ENCODE measurements around the gene MYO1H.

The MYO1H gene

DNA sequence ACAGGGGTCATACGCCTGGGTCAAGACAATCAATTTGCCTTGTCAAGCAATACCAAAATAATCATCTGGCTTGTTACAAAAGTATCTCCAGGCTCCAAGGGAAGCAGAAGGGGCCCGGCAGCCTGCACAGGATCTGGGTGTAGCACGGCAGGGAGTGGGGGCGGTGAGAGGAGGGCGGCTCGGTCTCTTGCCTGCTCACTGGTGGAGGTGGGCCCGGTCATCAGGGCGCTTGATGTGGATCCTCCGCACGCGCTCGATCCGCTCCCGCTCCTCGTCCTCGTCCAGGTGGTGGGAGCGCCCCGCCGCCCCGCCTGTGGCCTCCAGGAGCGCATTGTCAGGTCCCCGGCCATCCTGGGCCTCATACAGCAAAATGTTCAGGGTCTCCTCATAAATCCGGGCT lies 103.7 kb downstream of the MYO1H start:
- Histone ChIP-seq H3K9me3 (ENCODE audit: control insufficient read depth, insufficient read depth, low read depth, low read length) (no peaks in the 10 kb centered on the region), H3K4me3 (ENCODE audit: low read depth, low read length) (no peak overlapping the region), H3K36me3 (ENCODE audit: control insufficient read depth in 2 of 2, insufficient read depth in 1 of 2, low read length in 2 of 2) (peaks cover 26 to 87% of the 10 kb centered on the region in 2 experiments), H3K4me1 (ENCODE audit: control insufficient read depth, insufficient read depth, low read length) (no peaks in the 10 kb centered on the region), H3K27ac (ENCODE audit: extremely low read depth, low read depth, low read length) (no peak overlapping the region)
- ChIA-PET CTCF (interaction anchor here (1.1 to 2.8 kb wide), 2 partner anchors 18 to 23 kb away, joined by 6 to 10 read pairs; no protein-coding TSS in a partner anchor), POLR2A (interaction anchor here (0.6 kb wide), 1 partner anchor 614 kb away, joined by 3 read pairs; no protein-coding TSS in a partner anchor)
- TF ChIP-seq, protein P1, sequence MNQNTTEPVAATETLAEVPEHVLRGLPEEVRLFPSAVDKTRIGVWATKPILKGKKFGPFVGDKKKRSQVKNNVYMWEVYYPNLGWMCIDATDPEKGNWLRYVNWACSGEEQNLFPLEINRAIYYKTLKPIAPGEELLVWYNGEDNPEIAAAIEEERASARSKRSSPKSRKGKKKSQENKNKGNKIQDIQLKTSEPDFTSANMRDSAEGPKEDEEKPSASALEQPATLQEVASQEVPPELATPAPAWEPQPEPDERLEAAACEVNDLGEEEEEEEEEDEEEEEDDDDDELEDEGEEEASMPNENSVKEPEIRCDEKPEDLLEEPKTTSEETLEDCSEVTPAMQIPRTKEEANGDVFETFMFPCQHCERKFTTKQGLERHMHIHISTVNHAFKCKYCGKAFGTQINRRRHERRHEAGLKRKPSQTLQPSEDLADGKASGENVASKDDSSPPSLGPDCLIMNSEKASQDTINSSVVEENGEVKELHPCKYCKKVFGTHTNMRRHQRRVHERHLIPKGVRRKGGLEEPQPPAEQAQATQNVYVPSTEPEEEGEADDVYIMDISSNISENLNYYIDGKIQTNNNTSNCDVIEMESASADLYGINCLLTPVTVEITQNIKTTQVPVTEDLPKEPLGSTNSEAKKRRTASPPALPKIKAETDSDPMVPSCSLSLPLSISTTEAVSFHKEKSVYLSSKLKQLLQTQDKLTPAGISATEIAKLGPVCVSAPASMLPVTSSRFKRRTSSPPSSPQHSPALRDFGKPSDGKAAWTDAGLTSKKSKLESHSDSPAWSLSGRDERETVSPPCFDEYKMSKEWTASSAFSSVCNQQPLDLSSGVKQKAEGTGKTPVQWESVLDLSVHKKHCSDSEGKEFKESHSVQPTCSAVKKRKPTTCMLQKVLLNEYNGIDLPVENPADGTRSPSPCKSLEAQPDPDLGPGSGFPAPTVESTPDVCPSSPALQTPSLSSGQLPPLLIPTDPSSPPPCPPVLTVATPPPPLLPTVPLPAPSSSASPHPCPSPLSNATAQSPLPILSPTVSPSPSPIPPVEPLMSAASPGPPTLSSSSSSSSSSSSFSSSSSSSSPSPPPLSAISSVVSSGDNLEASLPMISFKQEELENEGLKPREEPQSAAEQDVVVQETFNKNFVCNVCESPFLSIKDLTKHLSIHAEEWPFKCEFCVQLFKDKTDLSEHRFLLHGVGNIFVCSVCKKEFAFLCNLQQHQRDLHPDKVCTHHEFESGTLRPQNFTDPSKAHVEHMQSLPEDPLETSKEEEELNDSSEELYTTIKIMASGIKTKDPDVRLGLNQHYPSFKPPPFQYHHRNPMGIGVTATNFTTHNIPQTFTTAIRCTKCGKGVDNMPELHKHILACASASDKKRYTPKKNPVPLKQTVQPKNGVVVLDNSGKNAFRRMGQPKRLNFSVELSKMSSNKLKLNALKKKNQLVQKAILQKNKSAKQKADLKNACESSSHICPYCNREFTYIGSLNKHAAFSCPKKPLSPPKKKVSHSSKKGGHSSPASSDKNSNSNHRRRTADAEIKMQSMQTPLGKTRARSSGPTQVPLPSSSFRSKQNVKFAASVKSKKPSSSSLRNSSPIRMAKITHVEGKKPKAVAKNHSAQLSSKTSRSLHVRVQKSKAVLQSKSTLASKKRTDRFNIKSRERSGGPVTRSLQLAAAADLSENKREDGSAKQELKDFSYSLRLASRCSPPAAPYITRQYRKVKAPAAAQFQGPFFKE (tag by site-specific recombination; IDR thresholded peaks at IDR 0.05; ENCODE audit: borderline replicate concordance) = no peak
- TF ChIP-seq ZNF76 (tag by site-specific recombination; IDR thresholded peaks at IDR 0.05; ENCODE audit: borderline replicate concordance, low read depth) = no peak

DNA sequence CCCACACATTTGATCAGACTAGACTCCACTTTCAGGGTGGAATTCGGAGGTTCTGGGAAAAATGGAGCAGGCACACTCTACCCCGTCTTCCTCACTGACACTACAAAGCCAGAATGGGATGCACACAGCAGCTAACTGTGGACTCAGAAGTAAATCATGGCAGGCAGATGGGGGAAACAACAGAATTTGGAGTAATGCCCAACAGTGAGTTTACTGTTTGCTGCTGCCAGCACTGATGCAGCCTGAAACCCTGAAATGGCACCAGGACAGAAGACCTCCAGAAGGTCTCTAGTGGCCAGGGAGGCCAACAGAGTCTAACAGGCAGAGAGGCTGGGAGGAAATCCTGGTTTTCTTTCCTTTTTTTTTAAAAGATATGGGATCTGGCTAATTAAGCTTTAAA lies 104.8 kb downstream of the MYO1H start:
- Histone ChIP-seq H3K4me3 (ENCODE audit: low read depth, low read length) (no peak overlapping the region), H3K9me3 (ENCODE audit: control insufficient read depth, insufficient read depth, low read depth, low read length) (no peaks in the 10 kb centered on the region), H3K4me1 (ENCODE audit: control insufficient read depth, insufficient read depth, low read length) (no peaks in the 10 kb centered on the region), H3K27ac (ENCODE audit: extremely low read depth, low read depth, low read length) (no peak overlapping the region), H3K36me3 (ENCODE audit: control insufficient read depth in 2 of 2, insufficient read depth in 1 of 2, low read length in 2 of 2) (peaks cover 33 to 90% of the 10 kb centered on the region in 2 experiments)
- POLR2A ChIA-PET = no interaction called here
- CTCF ChIA-PET = interaction anchor here (0.6 to 1.7 kb wide), 2 partner anchors 12 to 24 kb away, joined by 3 to 8 read pairs; no protein-coding TSS in a partner anchor
- TF ChIP-seq, protein P2, sequence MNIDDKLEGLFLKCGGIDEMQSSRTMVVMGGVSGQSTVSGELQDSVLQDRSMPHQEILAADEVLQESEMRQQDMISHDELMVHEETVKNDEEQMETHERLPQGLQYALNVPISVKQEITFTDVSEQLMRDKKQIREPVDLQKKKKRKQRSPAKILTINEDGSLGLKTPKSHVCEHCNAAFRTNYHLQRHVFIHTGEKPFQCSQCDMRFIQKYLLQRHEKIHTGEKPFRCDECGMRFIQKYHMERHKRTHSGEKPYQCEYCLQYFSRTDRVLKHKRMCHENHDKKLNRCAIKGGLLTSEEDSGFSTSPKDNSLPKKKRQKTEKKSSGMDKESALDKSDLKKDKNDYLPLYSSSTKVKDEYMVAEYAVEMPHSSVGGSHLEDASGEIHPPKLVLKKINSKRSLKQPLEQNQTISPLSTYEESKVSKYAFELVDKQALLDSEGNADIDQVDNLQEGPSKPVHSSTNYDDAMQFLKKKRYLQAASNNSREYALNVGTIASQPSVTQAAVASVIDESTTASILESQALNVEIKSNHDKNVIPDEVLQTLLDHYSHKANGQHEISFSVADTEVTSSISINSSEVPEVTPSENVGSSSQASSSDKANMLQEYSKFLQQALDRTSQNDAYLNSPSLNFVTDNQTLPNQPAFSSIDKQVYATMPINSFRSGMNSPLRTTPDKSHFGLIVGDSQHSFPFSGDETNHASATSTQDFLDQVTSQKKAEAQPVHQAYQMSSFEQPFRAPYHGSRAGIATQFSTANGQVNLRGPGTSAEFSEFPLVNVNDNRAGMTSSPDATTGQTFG (tag by site-specific recombination; IDR thresholded peaks at IDR 0.05; ENCODE audit: borderline replicate concordance) = no peak
- TF ChIP-seq ZNF274 (IDR thresholded peaks at IDR 0.05; ENCODE audit: low read length) (no peak), ZNF274 (tag by site-specific recombination; IDR thresholded peaks at IDR 0.05; ENCODE audit: borderline replicate concordance) (no peak), ZNF311 (tag by site-specific recombination; IDR thresholded peaks at IDR 0.05; ENCODE audit: borderline replicate concordance) (no peak), ZNF155 (tag by site-specific recombination; IDR thresholded peaks at IDR 0.05) (no peak), ZNF184 (tag by site-specific recombination; IDR thresholded peaks at IDR 0.05) (no peak), ZNF121 (tag by site-specific recombination; IDR thresholded peaks at IDR 0.05) (no peak), ZNF747 (tag by site-specific recombination; IDR thresholded peaks at IDR 0.05) (no peak), ZNF292 (tag by site-specific recombination; IDR thresholded peaks at IDR 0.05; ENCODE audit: borderline replicate concordance, low read depth) (no peak), ZNF600 (tag by site-specific recombination; IDR thresholded peaks at IDR 0.05) (no peak), SP3 (tag by site-specific recombination; IDR thresholded peaks at IDR 0.05) (no peak), ZNF548 (tag by site-specific recombination; IDR thresholded peaks at IDR 0.05) (no peak), ZNF10 (tag by site-specific recombination; IDR thresholded peaks at IDR 0.05) (no peak), ZNF610 (tag by site-specific recombination; IDR thresholded peaks at IDR 0.05; ENCODE audit: borderline replicate concordance) (no peak), KLF10 (tag by site-specific recombination; IDR thresholded peaks at IDR 0.05) (no peak), MYNN (tag by site-specific recombination; IDR thresholded peaks at IDR 0.05; ENCODE audit: borderline replicate concordance) (no peak), KLF9 (tag by site-specific recombination; IDR thresholded peaks at IDR 0.05; ENCODE audit: low read depth) (no peak), KLF1 (tag by site-specific recombination; IDR thresholded peaks at IDR 0.05) (no peak)
- TF ChIP-seq, protein P3, sequence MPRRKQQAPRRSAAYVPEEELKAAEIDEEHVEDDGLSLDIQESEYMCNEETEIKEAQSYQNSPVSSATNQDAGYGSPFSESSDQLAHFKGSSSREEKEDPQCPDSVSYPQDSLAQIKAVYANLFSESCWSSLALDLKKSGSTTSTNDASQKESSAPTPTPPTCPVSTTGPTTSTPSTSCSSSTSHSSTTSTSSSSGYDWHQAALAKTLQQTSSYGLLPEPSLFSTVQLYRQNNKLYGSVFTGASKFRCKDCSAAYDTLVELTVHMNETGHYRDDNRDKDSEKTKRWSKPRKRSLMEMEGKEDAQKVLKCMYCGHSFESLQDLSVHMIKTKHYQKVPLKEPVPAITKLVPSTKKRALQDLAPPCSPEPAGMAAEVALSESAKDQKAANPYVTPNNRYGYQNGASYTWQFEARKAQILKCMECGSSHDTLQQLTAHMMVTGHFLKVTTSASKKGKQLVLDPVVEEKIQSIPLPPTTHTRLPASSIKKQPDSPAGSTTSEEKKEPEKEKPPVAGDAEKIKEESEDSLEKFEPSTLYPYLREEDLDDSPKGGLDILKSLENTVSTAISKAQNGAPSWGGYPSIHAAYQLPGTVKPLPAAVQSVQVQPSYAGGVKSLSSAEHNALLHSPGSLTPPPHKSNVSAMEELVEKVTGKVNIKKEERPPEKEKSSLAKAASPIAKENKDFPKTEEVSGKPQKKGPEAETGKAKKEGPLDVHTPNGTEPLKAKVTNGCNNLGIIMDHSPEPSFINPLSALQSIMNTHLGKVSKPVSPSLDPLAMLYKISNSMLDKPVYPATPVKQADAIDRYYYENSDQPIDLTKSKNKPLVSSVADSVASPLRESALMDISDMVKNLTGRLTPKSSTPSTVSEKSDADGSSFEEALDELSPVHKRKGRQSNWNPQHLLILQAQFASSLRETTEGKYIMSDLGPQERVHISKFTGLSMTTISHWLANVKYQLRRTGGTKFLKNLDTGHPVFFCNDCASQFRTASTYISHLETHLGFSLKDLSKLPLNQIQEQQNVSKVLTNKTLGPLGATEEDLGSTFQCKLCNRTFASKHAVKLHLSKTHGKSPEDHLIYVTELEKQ (tag by site-specific recombination; IDR thresholded peaks at IDR 0.05; ENCODE audit: borderline replicate concordance) = no peak
- TF ChIP-seq, protein P4, sequence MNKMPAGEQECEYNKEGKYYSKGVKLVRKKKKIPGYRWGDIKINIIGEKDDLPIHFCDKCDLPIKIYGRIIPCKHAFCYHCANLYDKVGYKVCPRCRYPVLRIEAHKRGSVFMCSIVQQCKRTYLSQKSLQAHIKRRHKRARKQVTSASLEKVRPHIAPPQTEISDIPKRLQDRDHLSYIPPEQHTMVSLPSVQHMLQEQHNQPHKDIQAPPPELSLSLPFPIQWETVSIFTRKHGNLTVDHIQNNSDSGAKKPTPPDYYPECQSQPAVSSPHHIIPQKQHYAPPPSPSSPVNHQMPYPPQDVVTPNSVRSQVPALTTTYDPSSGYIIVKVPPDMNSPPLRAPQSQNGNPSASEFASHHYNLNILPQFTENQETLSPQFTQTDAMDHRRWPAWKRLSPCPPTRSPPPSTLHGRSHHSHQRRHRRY (tag by site-specific recombination; IDR thresholded peaks at IDR 0.05) = no peak
